SK-N-SH (cell line): ENCODE results near the gene CXADR. TPM values are rescaled to one million over a fixed set of nuclear protein-coding genes. Genes with fewer than 3 reads are reported as not detected.

Experiments used
- CTCF ChIA-PET: fragments of 300-600, 350-600 bp; formaldehyde crosslinking; extraction: SDS; loops from one replicate; lab custom pipeline; 2021; lab: Yijun Ruan, JAX
- POLR2A ChIA-PET: fragments of 350-600 bp; sonication (Branson Sonifier 250); formaldehyde crosslinking; extraction: SDS; loops from one replicate; lab custom pipeline; 2020; ENCODE audit warnings: antibody characterized with exemption, inconsistent platforms; lab: Yijun Ruan, JAX
- DNase-seq: peaks from one replicate; pipeline ENCODE4 v3.0.0; 2012
- H2AFZ ChIP-seq: fragments of 200-600 bp; sonication (generic); 2 replicates; pipeline ENCODE4 v1.8.1; 2016; ENCODE audit warnings: antibody characterized with exemption, mild to moderate bottlenecking, low read depth
- H3F3A ChIP-seq: fragments of 200-600 bp; sonication (generic); replicated peaks from 2 replicates; pipeline ENCODE3; 2016; ENCODE audit warnings: antibody characterized with exemption, mild to moderate bottlenecking; ENCODE audit not compliant: insufficient read depth
- H3K27ac ChIP-seq, 2 experiments: fragments of 200-500 bp in 1 of 2; fragments of 200-600 bp in 1 of 2; sonication (Bioruptor generic) in 1 of 2; sonication (generic), shearing (Covaris generic) in 1 of 2; 2 replicates each; pipeline versions ENCODE4 v1.5.1 to v1.6.1; 2014 to 2016; ENCODE audit warnings: low read depth in 2 of 2, inconsistent platforms in 1 of 2, low read length in 1 of 2, mild to moderate bottlenecking in 1 of 2, mixed read lengths in 1 of 2
- H3K27me3 ChIP-seq: fragments of 200-600 bp; sonication (generic), shearing (Covaris generic); 2 replicates; pipeline ENCODE4 v1.6.1; 2016; ENCODE audit warnings: mixed run types; ENCODE audit not compliant: insufficient read depth
- H3K36me3 ChIP-seq, 2 experiments: fragments of 200-500 bp in 1 of 2; fragments of 200-600 bp in 1 of 2; sonication (Bioruptor generic) in 1 of 2; sonication (generic) in 1 of 2; replicated peaks in 1 of 2; 2 replicates each; pipeline versions ENCODE3 to v1.5.1; 2014 to 2016; ENCODE audit warnings: low read length in 1 of 2, mild to moderate bottlenecking in 1 of 2; ENCODE audit not compliant: insufficient read depth in 2 of 2, control insufficient read depth in 1 of 2
- H3K4me1 ChIP-seq, 2 experiments: fragments of 200-500 bp in 1 of 2; fragments of 200-600 bp in 1 of 2; sonication (Bioruptor generic) in 1 of 2; sonication (generic), shearing (Covaris generic) in 1 of 2; 2 replicates each; pipeline versions ENCODE4 v1.5.1 to v1.6.1; 2014 to 2016; ENCODE audit warnings: low read depth in 1 of 2, low read length in 1 of 2, mixed run types in 1 of 2; ENCODE audit not compliant: insufficient read depth in 2 of 2, control insufficient read depth in 1 of 2
- H3K4me2 ChIP-seq: fragments of 200-600 bp; sonication (generic), shearing (Covaris generic); 2 replicates; pipeline ENCODE4 v1.6.1; 2017; ENCODE audit warnings: mixed run types
- H3K4me3 ChIP-seq, 2 experiments: fragments of 200-500 bp in 1 of 2; fragments of 200-600 bp in 1 of 2; sonication (Bioruptor generic) in 1 of 2; sonication (generic), shearing (Covaris generic) in 1 of 2; 2 replicates each; pipeline versions ENCODE4 v1.5.1 to v1.8.1; 2014 to 2016; ENCODE audit warnings: low read depth in 2 of 2, inconsistent platforms in 1 of 2, low read length in 1 of 2, mild to moderate bottlenecking in 1 of 2, mixed read lengths in 1 of 2, moderate library complexity in 1 of 2
- H3K79me2 ChIP-seq: fragments of 200-600 bp; sonication (generic); 2 replicates; pipeline ENCODE4 v1.8.1; 2017; ENCODE audit warnings: mild to moderate bottlenecking; ENCODE audit not compliant: insufficient read depth
- H3K9ac ChIP-seq: fragments of 200-600 bp; sonication (generic); 2 replicates; pipeline ENCODE4 v1.6.1; 2017; ENCODE audit warnings: mixed run types
- H3K9me2 ChIP-seq: fragments of 200-600 bp; sonication (generic); 2 replicates; pipeline ENCODE4 v1.6.1; 2017; ENCODE audit warnings: mixed run types
- H3K9me3 ChIP-seq: fragments of 200-600 bp; sonication (generic); 2 replicates; pipeline ENCODE4 v1.6.1; 2017; ENCODE audit warnings: mixed run types, mild to moderate bottlenecking, moderate library complexity
- H4K20me1 ChIP-seq: fragments of 200-600 bp; sonication (generic); 2 replicates; pipeline ENCODE4 v1.6.1; 2017; ENCODE audit warnings: mild to moderate bottlenecking, mixed run types; ENCODE audit not compliant: insufficient read depth
- CHD2 ChIP-seq: fragments of 150-350 bp; IDR thresholded peaks from 2 replicates; pipeline ENCODE4 v1.6.1; 2018; ENCODE audit warnings: low read length; ENCODE audit not compliant: partially characterized antibody
- ELF1 ChIP-seq: IDR thresholded peaks from 2 replicates; pipeline ENCODE4 v1.4.0; 2012
- EZH2phosphoT487 ChIP-seq: fragments of 200-600 bp; sonication (generic); IDR thresholded peaks from 2 replicates; pipeline ENCODE4 v1.6.1; 2017; ENCODE audit warnings: low read depth, mixed run types, mild to moderate bottlenecking, antibody characterized with exemption, moderate library complexity, borderline replicate concordance
- FOXM1 ChIP-seq: IDR thresholded peaks from 2 replicates; pipeline ENCODE4 v1.4.0; 2012; ENCODE audit warnings: low read depth, mild to moderate bottlenecking
- GABPA ChIP-seq: IDR thresholded peaks from 2 replicates; pipeline ENCODE4 v1.4.0; 2012; ENCODE audit warnings: low read depth, mild to moderate bottlenecking
- GATA2 ChIP-seq: sonication (generic); formaldehyde crosslinking; IDR thresholded peaks from 2 replicates; pipeline ENCODE4 v1.5.0; 2020; ENCODE audit warnings: mild to moderate bottlenecking, missing genetic modification reagents
- JUND ChIP-seq: IDR thresholded peaks from 2 replicates; pipeline ENCODE4 v1.4.0; 2012
- MEF2A ChIP-seq: IDR thresholded peaks from 2 replicates; pipeline ENCODE4 v1.4.0; 2012; ENCODE audit warnings: low read depth, borderline replicate concordance
- POLR2AphosphoS5 ChIP-seq: IDR thresholded peaks from 2 replicates; pipeline ENCODE4 v1.6.1; 2012; ENCODE audit warnings: low read depth, low read length
- RFX5 ChIP-seq: IDR thresholded peaks from 2 replicates; pipeline ENCODE4 v1.6.1; 2012; ENCODE audit warnings: mild to moderate bottlenecking, improper control_type of control experiment, low read length
- RXRA ChIP-seq: IDR thresholded peaks from 2 replicates; pipeline ENCODE4 v1.4.0; 2012; ENCODE audit warnings: low read depth, mild to moderate bottlenecking, borderline replicate concordance
- SMC3 ChIP-seq: IDR thresholded peaks from 2 replicates; pipeline ENCODE4 v1.6.1; 2012; ENCODE audit warnings: low read depth, low read length, improper control_type of control experiment
- TAF1 ChIP-seq: IDR thresholded peaks from 2 replicates; pipeline ENCODE4 v1.6.1; 2012; ENCODE audit warnings: low read depth, mild to moderate bottlenecking, low read length, moderate library complexity, borderline replicate concordance
- WGBS: methylation state at CpG from one replicate; pipeline ENCODE4 v1.1.6; 2017; ENCODE audit warnings: low lambda C conversion rate; 5-methylcytosine and 5-hydroxymethylcytosine counted together
- polyA plus RNA-seq, 3 experiments: library from polyadenylated mRNA; depleted of rRNA; stranded (reverse); fragments of >200 nt; gene quantifications; 2 replicates each; pipeline ENCODE4 v1.2.3, GENCODE V29; 2012
- TF ChIP-seq, protein P1 (sequence below): IDR thresholded peaks from 2 replicates; pipeline ENCODE4 v1.4.0; 2012; ENCODE audit warnings: low read depth, borderline replicate concordance
- TF ChIP-seq, protein P2 (sequence below): IDR thresholded peaks from 2 replicates; pipeline ENCODE4 v1.4.0; 2012; ENCODE audit warnings: low read depth
- TF ChIP-seq, protein P3 (sequence below): fragments of 150-350 bp; IDR thresholded peaks from 2 replicates; pipeline ENCODE4 v1.6.1; 2017; ENCODE audit warnings: antibody characterized with exemption, low read length, low read depth, borderline replicate concordance
- TF ChIP-seq, protein P4 (sequence below): fragments of 150-350 bp; IDR thresholded peaks from 2 replicates; pipeline ENCODE4 v1.6.1; 2016; ENCODE audit warnings: mild to moderate bottlenecking, low read depth, low read length
- TF ChIP-seq, protein P5 (sequence below): IDR thresholded peaks from 2 replicates; pipeline ENCODE4 v1.4.0; 2012; ENCODE audit warnings: low read depth, borderline replicate concordance

Gene CXADR
- polyA plus RNA-seq, 1 of the 3 experiments (the other 2 are of a cell fraction): 1.1 TPM

DNA sequence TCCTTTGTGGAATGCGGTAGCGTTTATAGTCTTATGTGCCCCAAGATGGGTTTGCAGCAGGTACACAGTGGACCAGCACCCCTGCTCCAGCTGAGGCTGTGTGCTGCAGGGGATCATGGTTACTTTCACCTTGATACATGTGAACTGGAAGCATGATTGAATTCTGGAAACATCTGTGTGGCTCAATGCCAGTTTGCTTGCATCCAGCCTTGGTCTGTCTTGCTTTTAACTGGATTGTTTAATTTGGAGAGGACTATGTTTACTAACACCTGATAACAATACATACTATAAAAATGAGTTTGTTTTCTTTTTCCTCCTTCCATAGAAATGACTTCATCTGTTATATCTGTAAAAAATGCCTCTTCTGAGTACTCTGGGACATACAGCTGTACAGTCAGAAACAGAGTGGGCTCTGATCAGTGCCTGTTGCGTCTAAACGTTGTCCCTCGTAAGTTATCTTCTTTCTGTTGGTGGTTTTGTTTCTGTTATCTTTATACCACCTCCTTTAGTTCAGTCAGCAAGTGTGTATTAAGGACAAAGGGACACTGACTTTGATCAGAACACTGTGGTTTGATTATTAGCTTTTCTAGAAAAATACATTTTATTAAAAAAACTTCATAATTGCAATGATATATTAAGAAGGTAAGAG lies 47.7 kb downstream of the CXADR start:
- H3K9me2 ChIP-seq: no peaks in the 10 kb centered on the region
- WGBS: 87% methylated on average over 5 of the region's 5 CpGs
- DNase-seq: no peak
- no peaks in the 10 kb centered on the region for H3K79me2 ChIP-seq
- H3K9ac ChIP-seq: no peak overlapping the region
- H3K36me3 ChIP-seq: no peaks in the 10 kb centered on the region
- POLR2A ChIA-PET: no interaction called here
- H3K27ac ChIP-seq: no peak overlapping the region
- no peaks in the 10 kb centered on the region for H3K27me3 ChIP-seq
- H3K9me3 ChIP-seq: no peaks in the 10 kb centered on the region
- no peak overlapping the region for H3K4me3 ChIP-seq
- CTCF ChIA-PET: interaction anchor here (0.6 to 2.7 kb wide), 5 partner anchors 44 to 320 kb away, joined by 3 to 9 read pairs (median 3); no protein-coding TSS in a partner anchor
- no peaks in the 10 kb centered on the region for H3F3A ChIP-seq
- no peak for TF ChIP-seq FOXM1
- TF ChIP-seq GABPA: no peak
- no peak for TF ChIP-seq EZH2phosphoT487
- TF ChIP-seq, all 33 proteins: peak for 0
- peaks cover 0 to 3% of the 10 kb centered on the region in 2 experiments; a peak in 2 of 4 replicates for H3K4me1 ChIP-seq
- no peaks in the 10 kb centered on the region for H4K20me1 ChIP-seq
- H3K4me2 ChIP-seq: no peak overlapping the region
- no peak overlapping the region for H2AFZ ChIP-seq

DNA sequence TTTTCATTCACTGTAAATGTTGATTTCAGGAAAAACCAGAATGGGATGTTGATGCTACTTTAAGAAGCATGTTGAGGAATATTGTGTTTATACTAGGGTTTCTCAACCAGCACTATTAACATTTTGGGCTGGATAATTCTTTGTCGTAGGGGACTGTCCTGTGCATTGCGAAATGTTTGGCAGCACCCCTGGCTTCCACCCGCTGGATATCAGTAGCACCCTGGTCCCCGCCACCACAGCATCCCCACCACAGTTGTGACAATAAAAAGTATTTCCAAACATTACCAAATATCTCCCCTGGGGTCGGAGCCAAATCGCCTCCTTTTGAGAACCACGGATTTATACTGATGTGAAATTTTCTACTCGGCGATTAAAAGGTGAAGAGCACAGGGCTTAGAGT lies 57.9 kb downstream of the CXADR start:
- Histone ChIP-seq H3K9ac (no peak overlapping the region), H3K27ac (no peak overlapping the region), H3K9me3 (no peaks in the 10 kb centered on the region), H3K9me2 (no peaks in the 10 kb centered on the region), H3K27me3 (no peaks in the 10 kb centered on the region), H3K4me2 (no peak overlapping the region), H3F3A (no peaks in the 10 kb centered on the region), H3K4me3 (no peak overlapping the region), H3K36me3 (no peaks in the 10 kb centered on the region), H3K4me1 (no peaks in the 10 kb centered on the region), H3K79me2 (no peaks in the 10 kb centered on the region), H4K20me1 (no peaks in the 10 kb centered on the region), H2AFZ (no peak overlapping the region)
- no peak for DNase-seq
- ChIA-PET CTCF (interaction anchor here (1.3 to 1.5 kb wide), 2 partner anchors 8 to 16 kb away, joined by 3 to 4 read pairs; no protein-coding TSS in a partner anchor), POLR2A (no interaction called here)
- WGBS: 85% methylated on average over 9 of the region's 9 CpGs
- TF ChIP-seq, protein P1, sequence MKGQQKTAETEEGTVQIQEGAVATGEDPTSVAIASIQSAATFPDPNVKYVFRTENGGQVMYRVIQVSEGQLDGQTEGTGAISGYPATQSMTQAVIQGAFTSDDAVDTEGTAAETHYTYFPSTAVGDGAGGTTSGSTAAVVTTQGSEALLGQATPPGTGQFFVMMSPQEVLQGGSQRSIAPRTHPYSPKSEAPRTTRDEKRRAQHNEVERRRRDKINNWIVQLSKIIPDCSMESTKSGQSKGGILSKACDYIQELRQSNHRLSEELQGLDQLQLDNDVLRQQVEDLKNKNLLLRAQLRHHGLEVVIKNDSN: no peak
- no peak for TF ChIP-seq ELF1
- TF ChIP-seq, protein P2, sequence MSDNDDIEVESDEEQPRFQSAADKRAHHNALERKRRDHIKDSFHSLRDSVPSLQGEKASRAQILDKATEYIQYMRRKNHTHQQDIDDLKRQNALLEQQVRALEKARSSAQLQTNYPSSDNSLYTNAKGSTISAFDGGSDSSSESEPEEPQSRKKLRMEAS: no peak
- TF ChIP-seq TAF1: no peak
- TF ChIP-seq POLR2AphosphoS5: no peak
- TF ChIP-seq, protein P3, sequence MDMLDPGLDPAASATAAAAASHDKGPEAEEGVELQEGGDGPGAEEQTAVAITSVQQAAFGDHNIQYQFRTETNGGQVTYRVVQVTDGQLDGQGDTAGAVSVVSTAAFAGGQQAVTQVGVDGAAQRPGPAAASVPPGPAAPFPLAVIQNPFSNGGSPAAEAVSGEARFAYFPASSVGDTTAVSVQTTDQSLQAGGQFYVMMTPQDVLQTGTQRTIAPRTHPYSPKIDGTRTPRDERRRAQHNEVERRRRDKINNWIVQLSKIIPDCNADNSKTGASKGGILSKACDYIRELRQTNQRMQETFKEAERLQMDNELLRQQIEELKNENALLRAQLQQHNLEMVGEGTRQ: no peak
- TF ChIP-seq RXRA: no peak
- TF ChIP-seq, protein P4, sequence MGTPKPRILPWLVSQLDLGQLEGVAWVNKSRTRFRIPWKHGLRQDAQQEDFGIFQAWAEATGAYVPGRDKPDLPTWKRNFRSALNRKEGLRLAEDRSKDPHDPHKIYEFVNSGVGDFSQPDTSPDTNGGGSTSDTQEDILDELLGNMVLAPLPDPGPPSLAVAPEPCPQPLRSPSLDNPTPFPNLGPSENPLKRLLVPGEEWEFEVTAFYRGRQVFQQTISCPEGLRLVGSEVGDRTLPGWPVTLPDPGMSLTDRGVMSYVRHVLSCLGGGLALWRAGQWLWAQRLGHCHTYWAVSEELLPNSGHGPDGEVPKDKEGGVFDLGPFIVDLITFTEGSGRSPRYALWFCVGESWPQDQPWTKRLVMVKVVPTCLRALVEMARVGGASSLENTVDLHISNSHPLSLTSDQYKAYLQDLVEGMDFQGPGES: no peak
- TF ChIP-seq SMC3: no peak
- no peak for TF ChIP-seq FOXM1
- no peak for TF ChIP-seq GABPA
- TF ChIP-seq GATA2 (CRISPR knock-in tag): no peak
- TF ChIP-seq RFX5: no peak
- TF ChIP-seq, protein P5, sequence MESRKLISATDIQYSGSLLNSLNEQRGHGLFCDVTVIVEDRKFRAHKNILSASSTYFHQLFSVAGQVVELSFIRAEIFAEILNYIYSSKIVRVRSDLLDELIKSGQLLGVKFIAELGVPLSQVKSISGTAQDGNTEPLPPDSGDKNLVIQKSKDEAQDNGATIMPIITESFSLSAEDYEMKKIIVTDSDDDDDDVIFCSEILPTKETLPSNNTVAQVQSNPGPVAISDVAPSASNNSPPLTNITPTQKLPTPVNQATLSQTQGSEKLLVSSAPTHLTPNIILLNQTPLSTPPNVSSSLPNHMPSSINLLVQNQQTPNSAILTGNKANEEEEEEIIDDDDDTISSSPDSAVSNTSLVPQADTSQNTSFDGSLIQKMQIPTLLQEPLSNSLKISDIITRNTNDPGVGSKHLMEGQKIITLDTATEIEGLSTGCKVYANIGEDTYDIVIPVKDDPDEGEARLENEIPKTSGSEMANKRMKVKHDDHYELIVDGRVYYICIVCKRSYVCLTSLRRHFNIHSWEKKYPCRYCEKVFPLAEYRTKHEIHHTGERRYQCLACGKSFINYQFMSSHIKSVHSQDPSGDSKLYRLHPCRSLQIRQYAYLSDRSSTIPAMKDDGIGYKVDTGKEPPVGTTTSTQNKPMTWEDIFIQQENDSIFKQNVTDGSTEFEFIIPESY: no peak
- TF ChIP-seq MEF2A: no peak
- TF ChIP-seq CHD2: no peak
- TF ChIP-seq JUND: no peak
